IPS DF 19.7 (cell line): Measurements from ENCODE around the gene AKT3.

Experiments used
- DNase-seq: peaks from one replicate; pipeline ENCODE4 v3.0.0-alpha.2; 2013; ENCODE audit warnings: low read depth, low spot score

The AKT3 gene

GRCh38 chr1:243557866-243558265 is 292.2 kb downstream of the AKT3 start:
- DNase-seq: no peak

- no peak for DNase-seq
These were observed 295.4 kb downstream of the AKT3 start for GRCh38 chr1:243554686-243555085.

GRCh38 chr1:243553090-243553489 is 297.0 kb downstream of the AKT3 start:
- DNase-seq: no peak

DNA sequence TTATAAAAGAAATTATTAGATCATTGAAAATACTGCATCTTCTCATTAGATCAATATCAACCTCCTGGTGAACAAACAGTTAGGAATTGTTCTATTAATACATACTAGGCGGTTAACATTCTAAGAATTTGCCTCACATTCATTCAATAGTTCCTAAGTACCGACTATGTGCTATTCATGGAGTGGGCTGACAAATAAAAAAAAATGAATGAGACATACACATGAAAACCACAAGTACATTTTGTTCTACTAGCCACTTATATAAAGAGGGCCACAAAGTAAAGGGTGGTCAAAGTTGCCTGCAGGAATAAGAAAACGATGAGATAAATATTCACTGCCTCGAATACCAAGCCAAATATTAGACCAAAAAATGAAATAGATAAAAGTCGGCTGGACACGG is 299.8 kb downstream of the AKT3 start:
- DNase-seq: no peak

- no peak for DNase-seq
These were observed 300.3 kb downstream of the AKT3 start for GRCh38 chr1:243549791-243550190.

- DNase-seq: no peak
These were observed 300.9 kb downstream of the AKT3 start for GRCh38 chr1:243549108-243549507.

DNA sequence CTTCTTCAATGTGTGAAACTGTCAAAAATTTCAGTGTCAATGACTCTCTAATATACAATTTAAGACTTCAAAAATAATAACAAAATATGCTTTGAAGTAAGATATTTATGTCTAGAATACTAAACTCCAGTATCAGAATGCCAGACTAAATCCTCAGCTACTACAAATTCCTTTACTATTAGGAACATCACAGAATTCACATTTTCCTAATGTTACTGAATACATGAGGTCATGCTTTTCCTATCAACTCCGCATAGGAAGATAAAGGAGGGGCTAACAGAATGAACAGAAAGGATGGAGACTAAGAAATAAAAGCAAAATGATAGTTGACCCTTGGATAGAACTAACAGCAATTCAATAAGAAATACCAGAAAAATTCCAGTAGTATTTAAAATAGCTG is 301.5 kb downstream of the AKT3 start:
- DNase-seq: no peak

- no peak for DNase-seq
These were observed 302.2 kb downstream of the AKT3 start for GRCh38 chr1:243547891-243548290.

DNA sequence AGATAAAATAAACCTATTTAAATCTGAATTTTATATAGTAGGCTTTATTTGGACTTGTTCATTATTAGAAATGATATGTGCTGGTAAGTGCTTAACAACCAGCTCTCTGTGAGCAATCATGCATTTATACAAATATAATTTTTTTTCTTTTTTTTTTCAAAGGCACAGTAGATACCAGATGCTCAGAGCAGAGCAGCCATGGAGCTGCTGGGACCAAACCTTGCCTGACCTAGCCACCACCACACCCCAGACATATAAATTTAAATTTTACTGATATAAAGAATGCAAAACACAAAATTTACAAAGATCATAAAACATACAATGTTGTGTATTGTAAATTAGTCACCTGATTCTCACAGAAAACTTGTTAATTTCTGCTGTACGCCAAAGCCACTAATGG is 303.6 kb downstream of the AKT3 start:
- no peak for DNase-seq

DNA sequence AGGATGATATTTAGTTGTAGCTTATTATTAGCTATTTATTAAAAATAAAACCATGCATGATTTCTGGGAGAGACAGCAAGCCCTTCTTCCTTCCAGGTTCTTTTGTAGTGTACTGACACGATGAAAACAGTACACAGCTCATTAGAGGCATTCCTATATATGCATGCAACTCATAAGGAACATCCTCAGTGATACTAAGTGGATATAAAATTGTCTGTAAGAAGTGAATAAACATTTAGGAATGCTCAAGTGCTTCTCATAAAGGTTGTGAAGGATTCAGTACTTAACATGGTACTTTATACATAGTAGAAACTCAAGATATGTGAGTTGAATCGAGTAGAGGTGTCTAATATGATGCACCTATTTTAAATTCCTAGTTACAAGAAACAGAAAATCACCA is 306.5 kb downstream of the AKT3 start:
- DNase-seq: no peak

DNA sequence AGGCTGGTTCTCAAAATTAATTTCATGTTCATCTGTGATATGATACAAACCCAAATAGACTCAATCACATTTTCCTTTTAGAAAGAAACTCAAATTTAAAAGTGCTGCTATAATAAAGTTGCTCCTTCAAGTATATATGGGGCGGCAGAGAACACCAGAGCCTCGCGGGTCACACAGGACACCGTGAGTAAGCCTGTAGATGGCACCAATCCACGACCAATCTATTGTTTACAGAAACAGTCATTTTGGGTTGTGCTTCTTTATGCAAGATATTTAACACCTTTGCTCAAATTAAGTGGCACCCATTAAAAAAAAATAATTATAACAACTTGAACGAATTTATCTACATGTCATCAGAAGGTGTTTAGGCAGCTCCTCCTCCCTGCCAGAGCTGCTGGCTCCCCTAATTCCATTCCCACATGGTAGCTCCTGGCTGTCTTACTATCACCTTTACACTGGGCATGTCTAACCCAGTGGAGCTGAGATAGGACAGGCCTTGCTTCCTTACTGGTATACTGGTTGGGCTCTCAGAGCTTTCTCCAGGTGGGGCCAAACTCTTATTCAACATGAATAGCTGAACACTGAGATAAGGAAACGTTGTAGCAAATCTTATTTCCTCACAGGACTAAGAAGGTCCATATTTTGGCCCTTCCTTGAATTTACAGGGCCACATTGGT is 307.2 kb downstream of the AKT3 start:
- DNase-seq: no peak

DNA sequence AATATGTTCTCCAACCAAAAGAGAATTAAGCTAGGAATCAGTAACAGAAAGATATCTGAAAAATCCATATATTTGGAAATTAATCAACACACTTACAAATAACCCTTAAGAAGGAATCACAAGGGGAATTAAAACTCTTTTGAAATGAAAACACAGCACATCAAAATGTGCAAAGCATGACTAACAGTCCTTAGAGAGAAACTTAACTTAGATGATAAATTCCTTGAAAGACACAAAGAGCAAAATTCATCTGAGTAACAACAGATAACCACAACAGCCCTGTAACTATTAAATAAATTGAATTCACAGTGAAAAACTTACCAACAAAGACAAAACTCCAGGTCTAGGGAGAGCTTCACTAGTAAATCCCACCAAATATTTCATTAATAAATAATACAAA is 310.4 kb downstream of the AKT3 start:
- no peak for DNase-seq

DNA sequence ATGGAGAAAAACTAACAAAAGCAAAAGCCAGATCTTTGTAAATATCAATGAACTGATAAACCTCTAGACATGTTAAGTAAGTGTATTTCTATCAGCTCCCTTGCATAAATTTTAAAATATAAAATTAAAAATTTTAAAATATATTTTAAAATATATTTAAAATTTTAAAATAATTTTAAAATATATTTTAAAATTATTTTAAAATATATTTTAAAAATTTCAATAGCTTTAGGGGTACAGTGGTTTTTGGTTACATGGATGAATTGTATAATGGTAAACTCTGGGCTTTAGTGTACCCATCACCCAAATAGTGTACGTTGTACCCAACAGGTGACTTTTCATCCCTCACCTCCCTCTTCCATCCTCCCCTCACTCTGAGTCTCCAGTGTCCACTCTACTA is 315.0 kb downstream of the AKT3 start:
- no peak for DNase-seq

GRCh38 chr1:243529512-243529911 is 320.5 kb downstream of the AKT3 start:
- no peak for DNase-seq

GRCh38 chr1:243528459-243529121 is 321.5 kb downstream of the AKT3 start:
- DNase-seq: no peak

DNA sequence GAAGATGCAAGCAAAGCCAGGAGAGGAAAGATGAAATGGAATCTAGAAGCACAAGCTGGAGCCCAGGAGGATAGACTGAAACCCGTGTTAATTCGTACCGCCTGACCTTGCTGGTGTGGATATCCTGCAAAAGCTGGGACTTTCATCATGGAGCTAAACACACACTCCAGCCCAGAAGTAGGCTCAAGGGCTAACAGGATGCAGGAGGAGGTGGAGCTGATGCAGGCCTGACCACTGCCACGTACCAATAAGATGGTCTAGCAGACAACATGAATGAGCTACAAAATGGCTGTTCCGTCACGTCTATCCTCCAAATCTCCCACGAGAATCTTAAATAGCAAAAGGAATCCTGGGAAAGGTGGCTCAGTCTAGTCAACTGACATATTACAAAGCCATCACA is 323.9 kb downstream of the AKT3 start:
- DNase-seq: no peak

- DNase-seq: no peak
These were observed 325.0 kb downstream of the AKT3 start for GRCh38 chr1:243525085-243525487.

DNA sequence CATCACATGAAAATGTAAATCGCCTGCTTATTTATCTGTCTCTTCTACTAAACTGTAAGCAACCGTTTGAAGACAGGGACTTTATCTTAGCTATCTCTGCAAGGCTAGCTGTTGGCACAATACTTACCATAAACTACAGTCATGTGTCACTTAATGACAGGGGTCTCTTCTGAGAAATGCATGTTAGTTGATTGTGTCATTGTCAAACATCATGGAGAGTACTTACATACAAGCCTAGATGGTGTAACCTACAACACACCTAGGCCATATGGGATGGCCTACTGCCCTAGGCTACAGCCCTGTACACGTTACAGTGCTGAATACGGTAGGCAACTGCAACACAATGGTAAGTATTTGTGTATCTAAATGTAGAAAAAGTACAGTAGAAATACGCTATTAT is 326.3 kb downstream of the AKT3 start:
- DNase-seq: no peak

- no peak for DNase-seq
These were observed 329.2 kb downstream of the AKT3 start for GRCh38 chr1:243520831-243521230.

DNA sequence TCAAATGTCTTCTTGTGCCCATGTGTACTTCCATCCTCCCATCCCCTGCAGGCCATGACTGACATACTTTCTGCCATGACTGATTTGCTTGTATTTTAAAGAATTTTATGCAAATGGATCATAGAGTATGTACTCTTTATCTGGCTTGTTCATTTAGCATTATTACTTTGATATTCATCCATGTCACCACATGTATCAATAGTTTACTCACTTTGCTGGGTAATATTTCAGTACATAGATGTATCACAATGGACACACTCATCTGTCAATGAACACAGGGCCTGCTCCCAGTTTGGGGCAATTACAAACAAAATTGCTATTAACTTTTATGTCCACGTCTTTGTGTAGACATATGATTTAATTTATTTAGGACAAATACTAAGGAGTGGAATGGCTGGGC is 335.1 kb downstream of the AKT3 start:
- DNase-seq: no peak

GRCh38 chr1:243513726-243514491 is 336.1 kb downstream of the AKT3 start:
- no peak for DNase-seq

DNA sequence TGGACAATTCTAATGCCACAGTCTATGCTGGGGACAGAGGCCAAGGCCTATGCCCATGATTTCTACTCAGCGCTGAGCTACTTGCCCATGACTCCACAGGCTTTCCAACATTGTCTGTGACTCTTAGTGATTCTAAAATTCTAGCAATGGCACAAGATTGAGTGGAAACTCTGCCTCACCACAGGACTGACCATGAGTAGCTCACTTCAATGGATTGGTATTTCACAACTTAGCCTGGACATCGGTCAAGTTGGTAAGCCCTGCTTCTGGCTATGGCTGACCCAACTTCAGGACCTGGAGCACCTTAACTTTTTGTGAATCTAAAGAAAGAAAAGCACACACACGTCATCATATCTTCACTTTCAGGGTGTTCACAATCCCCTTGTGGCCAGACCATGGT is 339.1 kb downstream of the AKT3 start:
- no peak for DNase-seq

GRCh38 chr1:243508943-243509342 is 341.1 kb downstream of the AKT3 start:
- no peak for DNase-seq
